Tibial nerve (tissue), 4 donors: ENCODE measurements around the gene CD46. TPM values are rescaled to one million over a fixed set of nuclear protein-coding genes. Genes with fewer than 3 reads are reported as not detected.
"Not testable (repeated sequence)": the region's sequence is repeated elsewhere in the genome, so short reads cannot be mapped to it uniquely, and the experiment has no call there.

Experiments used
- DNase-seq, 2 donors: peaks; one replicate each; pipeline ENCODE4 v3.0.0-alpha.2; 2019; ENCODE audit warnings: low spot score in 2 of 2
- H3K27ac ChIP-seq, 4 donors: fragments of 200-600 bp; sonication (generic) in 3 of 4; one replicate each; pipeline ENCODE4 v1.5.1; 2017 to 2019; ENCODE audit warnings: mild to moderate bottlenecking in 1 of 4
- H3K27me3 ChIP-seq, 2 donors: fragments of 200-600 bp; sonication (generic) in 1 of 2; one replicate each; pipeline versions ENCODE4 v1.5.1 to v1.6.0; 2017 to 2019
- H3K36me3 ChIP-seq, 3 donors: fragments of 200-600 bp; sonication (generic); one replicate each; pipeline ENCODE4 v1.5.1; 2018 to 2019
- H3K4me1 ChIP-seq, 4 donors: fragments of 200-600 bp; sonication (generic) in 3 of 4; one replicate each; pipeline ENCODE4 v1.5.1; 2017 to 2019
- H3K4me3 ChIP-seq, 4 donors: fragments of 200-600 bp; sonication (generic) in 3 of 4; one replicate each; pipeline ENCODE4 v1.5.1; 2017 to 2019; ENCODE audit warnings: mild to moderate bottlenecking in 1 of 4, moderate library complexity in 1 of 4
- H3K9me3 ChIP-seq, 4 donors: fragments of 200-600 bp; sonication (generic) in 3 of 4; one replicate each; pipeline ENCODE4 v1.5.1; 2017 to 2019
- CTCF ChIP-seq, 5 experiments: fragments of 200-600 bp in 3 of 5; fragments of 450-650 bp in 2 of 5; sonication (generic) in 3 of 5; IDR thresholded peaks; one replicate each; pipeline ENCODE4 v1.5.1; 2016 to 2019; ENCODE audit warnings: antibody characterized with exemption in 5 of 5, mild to moderate bottlenecking in 3 of 5, moderate library complexity in 2 of 5
- EP300 ChIP-seq, 2 donors: sonication (generic); formaldehyde crosslinking; IDR thresholded peaks; one replicate each; pipeline ENCODE4 v1.6.1; 2017; ENCODE audit warnings: antibody characterized with exemption in 2 of 2, mild to moderate bottlenecking in 1 of 2
- POLR2A ChIP-seq, 2 donors: fragments of 450-650 bp; IDR thresholded peaks; one replicate each; pipeline ENCODE4 v1.6.1; 2017; ENCODE audit warnings: antibody characterized with exemption in 2 of 2, mild to moderate bottlenecking in 2 of 2, moderate library complexity in 2 of 2
- WGBS, 2 donors: methylation state at CpG; one replicate each; pipeline ENCODE4 v1.1.5; 2018; 5-methylcytosine and 5-hydroxymethylcytosine counted together
- total RNA-seq, 4 donors: library from RNA; depleted of rRNA; stranded (reverse); fragments of >200 nt; gene quantifications; one replicate each; pipeline ENCODE4 v1.1.0, GENCODE V29; 2016

CD46 gene
- total RNA-seq, 4 donors from 2014 or later, result 95.4 to 154 (median 133) TPM

GRCh38 chr1:207748737-207749528 lies 2.9 kb upstream of the CD46 start:
- no peaks in the 10 kb centered on the region for H3K36me3 ChIP-seq
- 63 to 75% methylated on average over 2 of the region's 2 CpGs for WGBS, 2 donors
- no peak for DNase-seq
- no peak overlapping the region for H3K4me3 ChIP-seq
- no peaks in the 10 kb centered on the region for H3K27me3 ChIP-seq
- no peak overlapping the region for H3K27ac ChIP-seq
- H3K4me1 ChIP-seq, result peaks cover 0 to 28% (median 9%) of the 10 kb centered on the region in 4 donors
- no peak for TF ChIP-seq EP300 (IDR thresholded peaks at IDR 0.05)
- no peak for TF ChIP-seq POLR2A (IDR thresholded peaks at IDR 0.05)
- TF ChIP-seq CTCF (IDR thresholded peaks at IDR 0.05), result no peak
- no peaks in the 10 kb centered on the region for H3K9me3 ChIP-seq

DNA sequence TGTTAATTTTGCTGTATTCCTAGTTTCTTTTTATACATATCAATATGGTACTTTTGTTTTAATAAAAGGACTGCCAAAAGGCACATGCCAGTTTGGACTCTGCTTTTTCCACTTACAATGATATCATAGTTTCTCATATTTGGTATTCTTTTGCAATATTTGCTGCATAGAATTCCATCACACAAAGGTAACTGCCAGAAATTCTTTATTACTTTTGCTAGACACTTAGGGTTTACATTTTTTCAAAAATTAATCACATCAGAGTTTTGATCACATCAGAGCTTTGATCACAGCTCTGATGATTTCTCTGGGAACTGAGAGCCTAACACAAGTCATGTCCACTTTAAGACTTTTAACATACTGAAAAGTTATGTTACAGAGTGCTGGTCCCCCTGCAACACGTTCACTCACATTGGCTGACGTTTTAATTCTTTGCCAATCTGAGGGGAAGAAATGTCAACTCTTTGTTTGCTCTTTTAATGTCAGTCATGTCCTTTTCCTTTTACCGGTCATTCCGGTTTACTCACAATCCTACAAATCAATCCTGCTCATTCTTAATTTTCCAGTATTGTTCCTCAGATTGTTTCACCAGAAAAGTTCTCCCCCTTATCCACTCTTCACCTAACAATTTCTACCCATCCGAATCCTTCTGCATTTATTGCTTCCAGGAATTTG lies 1.1 kb upstream of the CD46 start:
- peak overlapping the region; percentile 54 to 87 (median 82) for H3K27ac ChIP-seq

GRCh38 chr1:207751463-207751789 lies 428 bp upstream of the CD46 start:
- peaks cover 0 to 51% (median 20%) of the 10 kb centered on the region in 4 donors for H3K4me1 ChIP-seq
- H3K9me3 ChIP-seq, H3K36me3 ChIP-seq, H3K27me3 ChIP-seq, DNase-seq: not testable (repeated sequence)
- H3K27ac ChIP-seq, result peak overlapping the region; percentile 54 to 87 (median 82)
- H3K4me3 ChIP-seq, result peak overlapping the region; percentile 61 to 96 (median 70)
- WGBS, 2 donors, result 5 to 6% methylated on average over 7 of the region's 7 CpGs

More for the DNA sequence above, 1.1 kb upstream of the CD46 start:
- H3K4me3 ChIP-seq, result peak overlapping the region; percentile 61 to 96 (median 70)
- DNase-seq, result no peak
- no peaks in the 10 kb centered on the region for H3K27me3 ChIP-seq
- WGBS, 2 donors, result 29 to 39% methylated on average over 5 of the region's 5 CpGs
- TF ChIP-seq EP300 (IDR thresholded peaks at IDR 0.05) (no peak), CTCF (IDR thresholded peaks at IDR 0.05) (no peak), POLR2A (IDR thresholded peaks at IDR 0.05) (no peak)
- no peaks in the 10 kb centered on the region for H3K9me3 ChIP-seq
- H3K36me3 ChIP-seq, result no peaks in the 10 kb centered on the region
- H3K4me1 ChIP-seq, result peaks cover 0 to 46% (median 19%) of the 10 kb centered on the region in 4 donors

DNA sequence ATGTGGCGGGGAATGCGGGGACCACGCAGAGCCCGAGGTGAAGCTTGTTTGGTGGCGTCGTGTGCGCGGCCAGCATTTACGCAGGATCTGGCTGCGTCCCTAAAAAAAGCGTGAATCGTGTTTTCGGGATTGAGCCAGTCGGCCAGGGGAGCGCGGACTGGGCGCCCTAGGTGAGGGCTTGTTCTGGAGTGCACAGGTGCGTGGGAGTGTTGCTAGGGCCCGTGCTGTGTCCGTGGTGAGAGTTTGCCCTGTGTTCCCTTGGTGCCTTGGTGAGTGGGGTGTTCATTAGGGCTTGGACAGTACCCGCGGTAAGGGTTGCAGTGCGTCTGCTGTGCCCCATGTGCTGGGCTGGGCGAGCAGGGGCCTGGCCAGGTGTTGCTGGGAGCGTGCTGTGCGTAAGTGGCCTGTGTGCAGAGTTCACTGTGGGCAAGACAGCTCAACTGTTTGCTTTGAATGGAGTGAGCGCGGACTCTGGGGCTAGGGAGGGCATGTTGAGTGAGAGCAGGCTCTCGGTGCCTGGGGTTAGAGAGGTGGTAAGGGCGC lies 673 bp downstream of the CD46 start:
- Histone ChIP-seq H3K36me3 (peaks cover 0 to 3% (median 0%) of the 10 kb centered on the region in 3 donors), H3K4me3 (peak overlapping the region; percentile 61 to 96 (median 70)), H3K27ac (peak overlapping the region; percentile 54 to 87 (median 82)), H3K4me1 (peaks cover 0 to 57% (median 20%) of the 10 kb centered on the region in 4 donors), H3K9me3 (no peaks in the 10 kb centered on the region), H3K27me3 (no peaks in the 10 kb centered on the region)
- TF ChIP-seq POLR2A (IDR thresholded peaks at IDR 0.05) (no peak), CTCF (IDR thresholded peaks at IDR 0.05) (no peak), EP300 (IDR thresholded peaks at IDR 0.05) (no peak)
- no peak for DNase-seq
- 0 to 1% methylated on average over 20 to 30 of the region's 30 CpGs for WGBS, 2 donors

- Histone ChIP-seq H3K4me1 (peaks cover 0 to 68% (median 20%) of the 10 kb centered on the region in 4 donors), H3K27ac (no peak overlapping the region), H3K9me3 (no peaks in the 10 kb centered on the region), H3K4me3 (no peak overlapping the region), H3K36me3 (peaks cover 0 to 9% (median 6%) of the 10 kb centered on the region in 3 donors), H3K27me3 (no peaks in the 10 kb centered on the region)
- TF ChIP-seq EP300 (IDR thresholded peaks at IDR 0.05) (no peak), CTCF (IDR thresholded peaks at IDR 0.05) (no peak), POLR2A (IDR thresholded peaks at IDR 0.05) (no peak)
- no peak for DNase-seq
- WGBS, 2 donors, result 72 to 74% methylated on average over 7 of the region's 7 CpGs
Measured at GRCh38 chr1:207753611-207754010, 1.8 kb downstream of the CD46 start.
